Inflammatory macrophage treated with lipopolysaccharide for 4 hours (primary cell): Measurements from ENCODE around the gene NCOA1.
A peak's percentile ranks its signal among the peaks of the same experiment; 100 is the strongest.
"Not testable (repeated sequence)": the region's sequence is repeated elsewhere in the genome, so short reads cannot be mapped to it uniquely, and the experiment has no call there.

Experiments used
- DNase-seq: peaks from one replicate; pipeline ENCODE4 v3.0.0-alpha.2; 2020

The NCOA1 gene

GRCh38 chr2:24541621-24542020 is 50.6 kb downstream of the NCOA1 start:
- DNase-seq: no peak

- DNase-seq: no peak
Observed at GRCh38 chr2:24542269-24542872, 51.3 kb downstream of the NCOA1 start.

GRCh38 chr2:24543252-24543651 is 52.2 kb downstream of the NCOA1 start:
- DNase-seq: no peak

GRCh38 chr2:24544456-24545115 is 53.5 kb downstream of the NCOA1 start:
- DNase-seq: no peak

- peak; percentile 71 for DNase-seq
Observed at GRCh38 chr2:24546669-24547068, 55.6 kb downstream of the NCOA1 start.

- DNase-seq: no peak
Observed at GRCh38 chr2:24548058-24548457, 57.0 kb downstream of the NCOA1 start.

GRCh38 chr2:24550301-24550700 is 59.2 kb downstream of the NCOA1 start:
- peak; percentile 23 for DNase-seq

GRCh38 chr2:24551016-24551415 is 60.0 kb downstream of the NCOA1 start:
- DNase-seq: no peak

- DNase-seq: no peak
Observed at GRCh38 chr2:24552836-24553235, 61.8 kb downstream of the NCOA1 start.

- DNase-seq: no peak
Observed at GRCh38 chr2:24558781-24559472, 67.9 kb downstream of the NCOA1 start.

GRCh38 chr2:24559473-24560113 is 68.5 kb downstream of the NCOA1 start:
- DNase-seq: no peak

- no peak for DNase-seq
Observed at GRCh38 chr2:24565537-24565936, 74.5 kb downstream of the NCOA1 start.

GRCh38 chr2:24566209-24566608 is 75.2 kb downstream of the NCOA1 start:
- DNase-seq: no peak

- DNase-seq: no peak
Observed at GRCh38 chr2:24566630-24567029, 75.6 kb downstream of the NCOA1 start.

GRCh38 chr2:24568551-24568950 is 77.5 kb downstream of the NCOA1 start:
- no peak for DNase-seq

- not testable (repeated sequence) for DNase-seq
Observed at GRCh38 chr2:24569565-24569964, 78.5 kb downstream of the NCOA1 start.

GRCh38 chr2:24570225-24570624 is 79.2 kb downstream of the NCOA1 start:
- DNase-seq: no peak

GRCh38 chr2:24571828-24572442 is 80.9 kb downstream of the NCOA1 start:
- no peak for DNase-seq

- DNase-seq: no peak
Observed at GRCh38 chr2:24576146-24576545, 85.1 kb downstream of the NCOA1 start.

- no peak for DNase-seq
Observed at GRCh38 chr2:24576617-24577016, 85.6 kb downstream of the NCOA1 start.

- DNase-seq: peak; percentile 33
Observed at GRCh38 chr2:24577481-24577880, 86.4 kb downstream of the NCOA1 start.

GRCh38 chr2:24579053-24579803 is 88.2 kb downstream of the NCOA1 start:
- DNase-seq: no peak

- DNase-seq: no peak
Observed at GRCh38 chr2:24580561-24580960, 89.5 kb downstream of the NCOA1 start.
